GM12878 (cell line): ENCODE data around the gene NPTX1. TPM values are rescaled to one million over a fixed set of nuclear protein-coding genes. Genes with fewer than 3 reads are reported as not detected.

ENCODE experiments used
- ATAC-seq: fragments of 200-7000 bp; cut with Tn5 transposase; 3 replicates; pipeline ENCODE4 v1.9.1; 2020; ENCODE audit warnings: mild to moderate bottlenecking, moderate library complexity
- BruUV-seq: library from RNA; stranded (reverse); fragments of 400-500 nt; replicated peaks from 2 replicates; lab custom pipeline; 2021; lab: Mats Ljungman, UMichigan
- CTCF ChIA-PET: fragments of 300-600 bp; sonication (Branson Sonifier 250); formaldehyde crosslinking; extraction: SDS; loops from one replicate; lab custom pipeline; 2021; ENCODE audit warnings: inconsistent platforms; lab: Yijun Ruan, JAX
- POLR2A ChIA-PET: fragments of 350-600 bp; formaldehyde crosslinking; extraction: SDS; loops from one replicate; lab custom pipeline; 2021; ENCODE audit warnings: inconsistent platforms; lab: Charles Lee
- RAD21 ChIA-PET: fragments of 300-600 bp; sonication (Branson Sonifier 250); formaldehyde crosslinking; loops from one replicate; lab custom pipeline; 2023; ENCODE audit warnings: antibody characterized with exemption; ENCODE audit not compliant: unreplicated experiment; lab: Charles Lee
- SMC1A ChIA-PET: fragments of 300-600 bp; sonication (Branson Sonifier 250); formaldehyde crosslinking; loops from one replicate; lab custom pipeline; 2023; ENCODE audit not compliant: unreplicated experiment, uncharacterized antibody; lab: Charles Lee
- DNase-seq: peaks from one replicate; pipeline ENCODE4 v3.0.0-alpha.2; 2011; ENCODE audit warnings: low read depth, low spot score
- FAIRE-seq: peaks from 3 replicates; lab custom pipeline; 2011; peaks lifted over from hg19 to GRCh38; lab: Jason Lieb, UNC
- H2AFZ ChIP-seq: 2 replicates; pipeline ENCODE4 v1.6.0; 2011; ENCODE audit warnings: low read depth, low read length, control low read depth; ENCODE audit not compliant: control insufficient read depth
- H3K27ac ChIP-seq: 2 replicates; pipeline ENCODE4 v1.5.1; 2011; ENCODE audit warnings: control low read depth; ENCODE audit not compliant: control insufficient read depth, insufficient read depth
- H3K27me3 ChIP-seq, 2 experiments: replicated peaks in 1 of 2; 2 replicates each; pipeline versions ENCODE4 v1.6.0 to v1.6.1; 2011; ENCODE audit warnings: low read length in 1 of 2; ENCODE audit not compliant: control insufficient read depth in 2 of 2, insufficient read depth in 2 of 2
- H3K36me3 ChIP-seq, 2 experiments: 2 replicates each; pipeline ENCODE4 v1.5.1; 2011; ENCODE audit warnings: low read length in 1 of 2; ENCODE audit not compliant: control insufficient read depth in 2 of 2, insufficient read depth in 2 of 2
- H3K4me1 ChIP-seq: 2 replicates; pipeline ENCODE4 v1.6.1; 2011; ENCODE audit warnings: mild to moderate bottlenecking, low read length, moderate library complexity, mixed read lengths; ENCODE audit not compliant: control insufficient read depth, insufficient read depth
- H3K4me2 ChIP-seq: 2 replicates; pipeline ENCODE4 v1.6.0; 2011; ENCODE audit warnings: control low read depth; ENCODE audit not compliant: control insufficient read depth, insufficient read depth
- H3K4me3 ChIP-seq: fragments of 200-600 bp; sonication (generic); 2 replicates; pipeline ENCODE4 v1.5.1; 2016
- H3K79me2 ChIP-seq: 2 replicates; pipeline ENCODE4 v1.6.0; 2011; ENCODE audit warnings: low read length; ENCODE audit not compliant: control insufficient read depth, insufficient read depth
- H3K9ac ChIP-seq: 2 replicates; pipeline ENCODE4 v1.8.0; 2011; ENCODE audit warnings: low read length, control low read depth, mixed read lengths; ENCODE audit not compliant: control insufficient read depth, insufficient read depth
- H3K9me3 ChIP-seq: replicated peaks from 3 replicates; pipeline ENCODE4 v1.5.1; 2011; ENCODE audit warnings: mild to moderate bottlenecking, low read length; ENCODE audit not compliant: control insufficient read depth, insufficient read depth
- H4K20me1 ChIP-seq: 2 replicates; pipeline ENCODE4 v1.6.0; 2011; ENCODE audit not compliant: control insufficient read depth, insufficient read depth
- CHD2 ChIP-seq: IDR thresholded peaks from 2 replicates; pipeline ENCODE4 v1.6.1; 2011; ENCODE audit warnings: low read depth, low read length, improper control_type of control experiment, borderline replicate concordance
- IKZF1 ChIP-seq: fragments of 450-650 bp; conservative IDR thresholded peaks from 2 replicates; pipeline ENCODE4 v1.6.1; 2017; ENCODE audit warnings: antibody characterized with exemption, mild to moderate bottlenecking
- IRF4 ChIP-seq: IDR thresholded peaks from 2 replicates; pipeline ENCODE4 v1.6.1; 2011; ENCODE audit warnings: low read depth, low read length
- POLR2AphosphoS5 ChIP-seq: IDR thresholded peaks from 2 replicates; pipeline ENCODE4 v1.6.1; 2011; ENCODE audit warnings: mild to moderate bottlenecking, low read length, inconsistent platforms
- SMC3 ChIP-seq: IDR thresholded peaks from 2 replicates; pipeline ENCODE4 v1.6.1; 2011; ENCODE audit warnings: low read length, improper control_type of control experiment, borderline replicate concordance
- SUPT20H ChIP-seq: IDR thresholded peaks from 2 replicates; pipeline ENCODE4 v1.6.1; 2011; ENCODE audit warnings: low read depth, mild to moderate bottlenecking, low read length, moderate library complexity, borderline replicate concordance; ENCODE audit not compliant: control insufficient read depth
- WGBS: methylation state at CpG from one replicate; pipeline ENCODE4 v1.1.6; 2016; ENCODE audit warnings: low lambda C conversion rate; ENCODE audit not compliant: insufficient replicate concordance, insufficient coverage; ENCODE audit errors: missing lambda C conversion rate; 5-methylcytosine and 5-hydroxymethylcytosine counted together
- in situ Hi-C: fragments of 300-500 bp; cut with MboI; formaldehyde crosslinking; loops from 9 replicates; pipeline ENCODE4 v1.14.3; 2018; ENCODE audit warnings: mixed read lengths
- intact Hi-C: fragments of 100-400 bp; cut with micrococcal nuclease; formaldehyde crosslinking; loops from one replicate; pipeline ENCODE4 v1.14.2; 2022; ENCODE audit not compliant: unreplicated experiment
- polyA plus RNA-seq, 11 experiments: library from polyadenylated mRNA; depleted of rRNA in 4 of 11; unstranded in 6 of 11; stranded (reverse) in 5 of 11; fragments of >200 nt; fragmentation: Nextera tagmentation in 4 of 11; fragmentation: Illumina TruSeq in 1 of 11; extraction: Ambion mirVana in 4 of 11; extraction: Trizol in 1 of 11; gene quantifications; 1 replicate in 1 of 11; 2 replicates in 10 of 11; pipeline versions ENCODE4 v1.2.1 to v1.2.3, GENCODE V29; 2011 to 2016; ENCODE audit warnings: inconsistent platforms in 2 of 11, missing spikeins in 2 of 11, low read depth in 1 of 11
- total RNA-seq, 4 experiments: library from RNA; depleted of rRNA in 3 of 4; stranded (reverse); fragments of >200 nt in 3 of 4; fragmentation: Illumina TruSeq in 1 of 4; extraction: Trizol in 1 of 4; gene quantifications; 2 replicates each; pipeline versions ENCODE4 v1.2.1 to v1.2.3, GENCODE V29; 2013 to 2021
- TF ChIP-seq, protein P1 (sequence below): fragments of 450-650 bp; IDR thresholded peaks from 2 replicates; pipeline ENCODE4 v1.6.1; 2018; ENCODE audit warnings: mild to moderate bottlenecking, low read depth, moderate library complexity; ENCODE audit not compliant: partially characterized antibody
- TF ChIP-seq, protein P2 (sequence below): IDR thresholded peaks from 2 replicates; pipeline ENCODE4 v1.6.1; 2012; ENCODE audit warnings: low read length, inconsistent platforms
- TF ChIP-seq, protein P3 (sequence below): fragments of 450-650 bp; IDR thresholded peaks from 2 replicates; pipeline ENCODE4 v1.6.1; 2016; ENCODE audit warnings: mild to moderate bottlenecking, moderate library complexity, borderline replicate concordance

NPTX1 gene
- total and polyA plus RNA-seq, 10 of the 15 experiments (the other 5 are each of a cell fraction or from before 2014, with no cell fraction given) = not detected

DNA sequence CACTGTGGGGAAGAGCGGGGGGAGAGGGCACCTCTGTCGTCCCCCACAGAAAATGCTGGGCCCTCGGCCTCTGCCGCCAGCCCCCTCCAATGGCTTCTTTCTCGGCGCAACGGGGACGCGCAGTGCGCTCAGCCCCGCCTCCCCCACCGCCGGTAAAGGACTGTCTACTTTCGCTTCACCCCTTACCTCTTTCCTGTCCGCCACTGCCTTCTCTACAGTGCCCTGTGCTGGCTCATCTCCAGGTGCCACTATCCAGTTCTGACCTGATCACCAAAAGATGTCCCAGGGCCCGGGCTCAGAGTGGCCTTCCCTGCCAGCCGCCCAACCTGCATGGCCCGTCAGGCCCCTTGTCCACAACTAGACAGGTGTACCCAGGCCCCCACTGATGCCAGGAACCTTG lies 54.1 kb downstream of the NPTX1 start (continued):
- TF ChIP-seq, protein P1, sequence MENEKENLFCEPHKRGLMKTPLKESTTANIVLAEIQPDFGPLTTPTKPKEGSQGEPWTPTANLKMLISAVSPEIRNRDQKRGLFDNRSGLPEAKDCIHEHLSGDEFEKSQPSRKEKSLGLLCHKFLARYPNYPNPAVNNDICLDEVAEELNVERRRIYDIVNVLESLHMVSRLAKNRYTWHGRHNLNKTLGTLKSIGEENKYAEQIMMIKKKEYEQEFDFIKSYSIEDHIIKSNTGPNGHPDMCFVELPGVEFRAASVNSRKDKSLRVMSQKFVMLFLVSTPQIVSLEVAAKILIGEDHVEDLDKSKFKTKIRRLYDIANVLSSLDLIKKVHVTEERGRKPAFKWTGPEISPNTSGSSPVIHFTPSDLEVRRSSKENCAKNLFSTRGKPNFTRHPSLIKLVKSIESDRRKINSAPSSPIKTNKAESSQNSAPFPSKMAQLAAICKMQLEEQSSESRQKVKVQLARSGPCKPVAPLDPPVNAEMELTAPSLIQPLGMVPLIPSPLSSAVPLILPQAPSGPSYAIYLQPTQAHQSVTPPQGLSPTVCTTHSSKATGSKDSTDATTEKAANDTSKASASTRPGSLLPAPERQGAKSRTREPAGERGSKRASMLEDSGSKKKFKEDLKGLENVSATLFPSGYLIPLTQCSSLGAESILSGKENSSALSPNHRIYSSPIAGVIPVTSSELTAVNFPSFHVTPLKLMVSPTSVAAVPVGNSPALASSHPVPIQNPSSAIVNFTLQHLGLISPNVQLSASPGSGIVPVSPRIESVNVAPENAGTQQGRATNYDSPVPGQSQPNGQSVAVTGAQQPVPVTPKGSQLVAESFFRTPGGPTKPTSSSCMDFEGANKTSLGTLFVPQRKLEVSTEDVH = no peak
- TF ChIP-seq IKZF1 (no peak), SMC3 (no peak), SUPT20H (no peak)
- TF ChIP-seq, protein P2, sequence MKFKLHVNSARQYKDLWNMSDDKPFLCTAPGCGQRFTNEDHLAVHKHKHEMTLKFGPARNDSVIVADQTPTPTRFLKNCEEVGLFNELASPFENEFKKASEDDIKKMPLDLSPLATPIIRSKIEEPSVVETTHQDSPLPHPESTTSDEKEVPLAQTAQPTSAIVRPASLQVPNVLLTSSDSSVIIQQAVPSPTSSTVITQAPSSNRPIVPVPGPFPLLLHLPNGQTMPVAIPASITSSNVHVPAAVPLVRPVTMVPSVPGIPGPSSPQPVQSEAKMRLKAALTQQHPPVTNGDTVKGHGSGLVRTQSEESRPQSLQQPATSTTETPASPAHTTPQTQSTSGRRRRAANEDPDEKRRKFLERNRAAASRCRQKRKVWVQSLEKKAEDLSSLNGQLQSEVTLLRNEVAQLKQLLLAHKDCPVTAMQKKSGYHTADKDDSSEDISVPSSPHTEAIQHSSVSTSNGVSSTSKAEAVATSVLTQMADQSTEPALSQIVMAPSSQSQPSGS = no peak
- TF ChIP-seq, all 136 proteins: peak for 0

DNA sequence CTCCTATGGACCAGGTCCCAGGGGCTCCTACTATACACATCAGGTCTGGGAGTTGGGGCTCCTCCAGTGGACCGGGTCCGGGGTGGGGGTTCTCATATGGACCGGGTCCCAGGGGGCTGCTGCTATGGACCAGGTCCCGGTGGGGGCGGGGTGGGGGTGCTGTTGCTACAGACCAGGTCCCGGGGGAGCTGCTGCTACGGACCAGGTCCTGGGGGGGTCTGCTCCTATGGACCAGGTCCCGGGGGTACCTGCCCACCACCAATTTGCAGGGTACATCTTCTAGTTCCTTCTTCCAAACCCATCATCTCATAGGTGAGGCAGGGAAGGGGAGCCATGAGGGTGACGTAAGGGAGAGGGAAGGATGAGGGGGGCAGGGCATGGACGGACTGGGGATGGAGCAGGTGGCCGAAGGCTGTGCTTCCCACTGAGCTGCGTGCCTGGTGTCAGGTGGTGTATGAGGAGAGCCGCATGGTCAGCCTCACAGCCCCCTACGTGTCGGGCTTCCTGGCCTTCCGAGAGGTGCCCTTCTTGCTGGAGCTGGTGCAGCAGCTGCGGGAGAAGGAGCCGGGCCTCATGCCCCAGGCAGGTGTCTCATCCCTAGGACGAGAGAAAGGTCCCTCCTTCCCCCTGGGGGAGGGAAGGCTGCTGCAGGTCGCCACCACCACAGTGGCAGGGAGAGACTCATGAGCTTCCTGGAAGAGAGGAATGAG lies 54.9 kb downstream of the NPTX1 start:
- intact Hi-C loops = loop anchor here (10.0 kb wide), 1 partner anchor 313 kb away; no protein-coding TSS in a partner anchor
- BruUV-seq = no TSS peak
- ChIA-PET POLR2A (no interaction called here), SMC1A (no interaction called here), CTCF (no interaction called here), RAD21 (no interaction called here)
- no peak overlapping the region for H3K4me2 ChIP-seq
- WGBS = 75% methylated on average over 13 of the region's 20 CpGs
- no peaks in the 10 kb centered on the region for H3K79me2 ChIP-seq
- ATAC-seq (no peak), FAIRE-seq (no peak), DNase-seq (no peak)
- H4K20me1 ChIP-seq = no peaks in the 10 kb centered on the region; the same call in 1 of the 2 replicates
- no peak overlapping the region for H3K27ac ChIP-seq
- no peak overlapping the region for H2AFZ ChIP-seq
- H3K27me3 ChIP-seq = no peaks in the 10 kb centered on the region
- no peaks in the 10 kb centered on the region; a peak in 1 of 4 replicates for H3K36me3 ChIP-seq
- H3K4me1 ChIP-seq = peaks cover under 1% of the 10 kb centered on the region
- H3K4me3 ChIP-seq = no peak overlapping the region
- H3K9ac ChIP-seq = no peak overlapping the region
- in situ Hi-C loops = no loop called here
- no peaks in the 10 kb centered on the region for H3K9me3 ChIP-seq
- TF ChIP-seq CHD2 (no peak), IRF4 (no peak), POLR2AphosphoS5 (no peak)
- TF ChIP-seq, protein P3, sequence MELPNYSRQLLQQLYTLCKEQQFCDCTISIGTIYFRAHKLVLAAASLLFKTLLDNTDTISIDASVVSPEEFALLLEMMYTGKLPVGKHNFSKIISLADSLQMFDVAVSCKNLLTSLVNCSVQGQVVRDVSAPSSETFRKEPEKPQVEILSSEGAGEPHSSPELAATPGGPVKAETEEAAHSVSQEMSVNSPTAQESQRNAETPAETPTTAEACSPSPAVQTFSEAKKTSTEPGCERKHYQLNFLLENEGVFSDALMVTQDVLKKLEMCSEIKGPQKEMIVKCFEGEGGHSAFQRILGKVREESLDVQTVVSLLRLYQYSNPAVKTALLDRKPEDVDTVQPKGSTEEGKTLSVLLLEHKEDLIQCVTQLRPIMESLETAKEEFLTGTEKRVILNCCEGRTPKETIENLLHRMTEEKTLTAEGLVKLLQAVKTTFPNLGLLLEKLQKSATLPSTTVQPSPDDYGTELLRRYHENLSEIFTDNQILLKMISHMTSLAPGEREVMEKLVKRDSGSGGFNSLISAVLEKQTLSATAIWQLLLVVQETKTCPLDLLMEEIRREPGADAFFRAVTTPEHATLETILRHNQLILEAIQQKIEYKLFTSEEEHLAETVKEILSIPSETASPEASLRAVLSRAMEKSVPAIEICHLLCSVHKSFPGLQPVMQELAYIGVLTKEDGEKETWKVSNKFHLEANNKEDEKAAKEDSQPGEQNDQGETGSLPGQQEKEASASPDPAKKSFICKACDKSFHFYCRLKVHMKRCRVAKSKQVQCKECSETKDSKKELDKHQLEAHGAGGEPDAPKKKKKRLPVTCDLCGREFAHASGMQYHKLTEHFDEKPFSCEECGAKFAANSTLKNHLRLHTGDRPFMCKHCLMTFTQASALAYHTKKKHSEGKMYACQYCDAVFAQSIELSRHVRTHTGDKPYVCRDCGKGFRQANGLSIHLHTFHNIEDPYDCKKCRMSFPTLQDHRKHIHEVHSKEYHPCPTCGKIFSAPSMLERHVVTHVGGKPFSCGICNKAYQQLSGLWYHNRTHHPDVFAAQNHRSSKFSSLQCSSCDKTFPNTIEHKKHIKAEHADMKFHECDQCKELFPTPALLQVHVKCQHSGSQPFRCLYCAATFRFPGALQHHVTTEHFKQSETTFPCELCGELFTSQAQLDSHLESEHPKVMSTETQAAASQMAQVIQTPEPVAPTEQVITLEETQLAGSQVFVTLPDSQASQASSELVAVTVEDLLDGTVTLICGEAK = no peak
